Measurements from ENCODE around the gene CMTR1. TPM values are rescaled to one million over a fixed set of nuclear protein-coding genes. Genes with fewer than 3 reads are reported as not detected.

Gene CMTR1
- total and polyA plus RNA-seq, 4 donors = 4.7 to 25.5 (median 18.8) TPM

GRCh38 chr6:37525460-37526357 is 92.7 kb downstream of the CMTR1 start:
- no peak for TF ChIP-seq EGR1 (IDR thresholded peaks at IDR 0.05; ENCODE audit: low read depth in 2 of 2)
- no peak for TF ChIP-seq FOXA1 (IDR thresholded peaks at IDR 0.05)
- TF ChIP-seq REST (IDR thresholded peaks at IDR 0.05) = peak; percentile 97
- no peak for TF ChIP-seq RXRA (IDR thresholded peaks at IDR 0.05)
- no peak for TF ChIP-seq JUND (IDR thresholded peaks at IDR 0.05)
- WGBS = 78% methylated on average over 12 of the region's 12 CpGs
- no peak for DNase-seq (ENCODE audit: low spot score)

GRCh38 chr6:37528541-37528940 is 95.5 kb downstream of the CMTR1 start:
- no peak for TF ChIP-seq ATF3 (IDR thresholded peaks at IDR 0.05)
- no peak for TF ChIP-seq JUND (IDR thresholded peaks at IDR 0.05)
- TF ChIP-seq FOXA2 (IDR thresholded peaks at IDR 0.05) = no peak
- TF ChIP-seq SP1 (IDR thresholded peaks at IDR 0.05) = no peak
- TF ChIP-seq HNF4A (conservative IDR thresholded peaks at IDR 0.05) = no peak
- no peak for TF ChIP-seq REST (IDR thresholded peaks at IDR 0.05)
- no peak for TF ChIP-seq HNF4G (IDR thresholded peaks at IDR 0.05)
- TF ChIP-seq YY1 (IDR thresholded peaks at IDR 0.05) = no peak
- no peak for TF ChIP-seq GABPA (IDR thresholded peaks at IDR 0.05 in 1 of 2, conservative IDR thresholded peaks at IDR 0.05 in 1 of 2)
- no peak for TF ChIP-seq NR2F2 (IDR thresholded peaks at IDR 0.05)
- no peak for TF ChIP-seq RXRA (IDR thresholded peaks at IDR 0.05)
- no peak for TF ChIP-seq MAX (IDR thresholded peaks at IDR 0.05)
- no peak for TF ChIP-seq EGR1 (IDR thresholded peaks at IDR 0.05; ENCODE audit: low read depth in 2 of 2)
- H3K27ac ChIP-seq (ENCODE audit: low read depth in 1 of 2, low read length in 2 of 2) = no peak overlapping the region
- H3K4me3 ChIP-seq (ENCODE audit: low read depth in 1 of 3, low read length in 3 of 3) = no peak overlapping the region
- H3K36me3 ChIP-seq (ENCODE audit: control insufficient read depth in 4 of 4, insufficient read depth in 3 of 4, low read depth in 1 of 4, low read length in 3 of 4) = no peaks in the 10 kb centered on the region
- H3K27me3 ChIP-seq (ENCODE audit: control insufficient read depth in 4 of 4, insufficient read depth in 4 of 4, low read length in 3 of 4) = no peaks in the 10 kb centered on the region
- H3K4me1 ChIP-seq (ENCODE audit: control insufficient read depth in 4 of 4, insufficient read depth in 4 of 4, low read length in 3 of 4) = no peaks in the 10 kb centered on the region
- DNase-seq (ENCODE audit: low spot score) = no peak
- no peak overlapping the region for H3K9ac ChIP-seq (ENCODE audit: low read depth in 1 of 2, low read length in 2 of 2)
- 68% methylated on average over 8 of the region's 8 CpGs for WGBS
- no peaks in the 10 kb centered on the region for H3K9me3 ChIP-seq (ENCODE audit: control insufficient read depth in 4 of 4, low read length in 3 of 4)

More at GRCh38 chr6:37525460-37526357, 92.7 kb downstream of the CMTR1 start:
- H3K27me3 ChIP-seq (ENCODE audit: control insufficient read depth in 4 of 4, insufficient read depth in 4 of 4, low read length in 3 of 4) = no peaks in the 10 kb centered on the region
- H3K9me3 ChIP-seq (ENCODE audit: control insufficient read depth in 4 of 4, low read length in 3 of 4) = no peaks in the 10 kb centered on the region
- no peak overlapping the region for H3K4me3 ChIP-seq (ENCODE audit: low read depth in 1 of 3, low read length in 3 of 3)
- H3K4me1 ChIP-seq (ENCODE audit: control insufficient read depth in 4 of 4, insufficient read depth in 4 of 4, low read length in 3 of 4) = no peaks in the 10 kb centered on the region
- H3K36me3 ChIP-seq (ENCODE audit: control insufficient read depth in 4 of 4, insufficient read depth in 3 of 4, low read depth in 1 of 4, low read length in 3 of 4) = no peaks in the 10 kb centered on the region
- H3K27ac ChIP-seq (ENCODE audit: low read depth in 1 of 2, low read length in 2 of 2) = no peak overlapping the region
- no peak overlapping the region for H3K9ac ChIP-seq (ENCODE audit: low read depth in 1 of 2, low read length in 2 of 2)
